ENCODE results near the gene SFXN4.
A peak's percentile ranks its signal among the peaks of the same experiment; 100 is the strongest.

Gene SFXN4, protein sequence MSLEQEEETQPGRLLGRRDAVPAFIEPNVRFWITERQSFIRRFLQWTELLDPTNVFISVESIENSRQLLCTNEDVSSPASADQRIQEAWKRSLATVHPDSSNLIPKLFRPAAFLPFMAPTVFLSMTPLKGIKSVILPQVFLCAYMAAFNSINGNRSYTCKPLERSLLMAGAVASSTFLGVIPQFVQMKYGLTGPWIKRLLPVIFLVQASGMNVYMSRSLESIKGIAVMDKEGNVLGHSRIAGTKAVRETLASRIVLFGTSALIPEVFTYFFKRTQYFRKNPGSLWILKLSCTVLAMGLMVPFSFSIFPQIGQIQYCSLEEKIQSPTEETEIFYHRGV

DNA sequence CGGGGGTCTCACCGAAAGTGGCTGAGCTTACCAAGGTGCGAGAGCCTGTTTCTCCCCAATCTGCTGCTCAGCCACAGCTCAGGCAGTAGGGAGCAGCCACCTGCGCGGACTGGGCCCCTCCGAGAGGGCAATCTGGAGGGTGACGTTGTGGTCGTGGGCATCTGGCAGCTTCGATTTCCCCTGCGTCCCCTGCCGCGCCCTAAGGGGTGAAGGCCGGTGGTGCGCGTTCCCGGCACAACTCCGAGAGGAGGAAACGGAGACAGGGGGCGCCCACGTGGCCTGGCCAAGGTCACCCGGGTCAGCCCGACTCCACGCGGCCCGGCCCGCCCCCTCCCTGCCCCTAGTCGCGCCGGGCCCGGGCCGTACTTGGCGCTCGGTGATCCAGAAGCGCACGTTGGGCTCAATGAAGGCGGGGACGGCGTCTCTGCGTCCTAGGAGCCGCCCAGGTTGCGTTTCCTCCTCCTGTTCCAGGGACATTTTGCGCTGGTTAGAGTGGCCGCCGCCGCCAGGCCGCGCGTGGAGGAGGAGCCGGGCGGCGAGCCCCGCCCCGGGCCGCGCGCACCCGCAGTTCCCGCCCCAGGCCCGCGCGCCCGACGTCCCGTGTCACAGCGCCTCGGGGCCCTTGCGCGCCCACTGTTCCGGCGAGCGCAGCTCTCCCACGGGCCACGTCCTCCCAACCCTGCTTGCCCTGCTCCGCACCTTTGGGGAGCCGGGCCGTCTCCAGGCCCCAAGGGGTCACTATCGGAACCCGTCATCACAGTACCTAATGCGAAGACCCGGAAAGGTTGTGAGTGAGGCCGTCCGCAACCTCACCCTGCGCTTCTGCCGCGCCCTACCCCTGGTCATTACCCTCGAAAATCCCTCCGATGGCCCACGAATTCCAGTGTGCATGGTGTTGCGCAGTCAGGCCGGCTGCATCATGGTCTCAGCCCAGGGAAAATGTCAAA is at the start of gene SFXN4:
TSS of gene SFXN4 (minus strand) at position 544 of the 947 bp plus-strand sequence. CDS start at position 477, 67 bp downstream.
- DNase-seq, result peak; percentile 82

- DNase-seq, result no peak
These were observed 46.3 kb upstream of the SFXN4 start for GRCh38 chr10:119211625-119212441.

GRCh38 chr10:119211176-119211575 is 45.7 kb upstream of the SFXN4 start:
- DNase-seq, result no peak

DNA sequence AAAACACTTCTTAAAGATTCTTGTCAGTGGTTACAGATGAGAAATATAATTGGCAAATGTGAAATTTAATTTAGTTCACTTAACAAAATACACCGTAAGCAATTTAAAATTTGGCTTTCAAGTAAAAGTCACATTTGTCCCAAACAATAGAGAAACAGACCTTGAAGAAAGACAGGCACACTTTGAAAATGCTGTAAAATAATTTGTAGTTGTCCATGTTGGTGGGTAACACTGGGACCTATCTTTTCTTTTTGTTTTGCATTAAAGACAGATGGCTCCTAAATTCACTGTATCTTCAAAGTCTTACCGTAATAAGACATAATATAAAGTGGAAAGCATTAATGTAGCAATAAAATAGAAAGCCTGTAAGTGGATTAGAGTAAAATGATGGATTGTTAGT is 45.1 kb upstream of the SFXN4 start:
- DNase-seq, result no peak

- DNase-seq, result no peak
These were observed 44.3 kb upstream of the SFXN4 start for GRCh38 chr10:119209736-119210355.

- DNase-seq, result peak; percentile 38
These were observed 43.7 kb upstream of the SFXN4 start for GRCh38 chr10:119209035-119209735.

DNA sequence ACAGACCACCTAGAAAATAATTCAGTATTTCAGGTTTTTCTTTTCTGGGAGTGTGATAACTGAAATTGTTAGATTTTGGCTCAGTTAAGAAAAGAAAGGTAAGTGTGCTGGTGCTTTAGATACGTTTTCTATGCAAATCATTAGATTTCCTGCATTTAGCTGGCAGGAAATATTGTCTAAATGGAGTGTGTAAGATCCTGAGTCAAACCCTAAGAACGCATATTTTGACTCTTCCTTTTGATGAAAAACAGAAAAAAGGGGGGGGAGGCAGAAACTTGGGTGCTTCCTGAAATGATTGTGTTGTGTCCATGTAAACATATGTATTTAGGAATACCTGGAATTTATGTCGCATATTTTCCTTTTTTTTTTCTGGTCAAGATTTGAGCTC is 43.0 kb upstream of the SFXN4 start:
- DNase-seq, result no peak

DNA sequence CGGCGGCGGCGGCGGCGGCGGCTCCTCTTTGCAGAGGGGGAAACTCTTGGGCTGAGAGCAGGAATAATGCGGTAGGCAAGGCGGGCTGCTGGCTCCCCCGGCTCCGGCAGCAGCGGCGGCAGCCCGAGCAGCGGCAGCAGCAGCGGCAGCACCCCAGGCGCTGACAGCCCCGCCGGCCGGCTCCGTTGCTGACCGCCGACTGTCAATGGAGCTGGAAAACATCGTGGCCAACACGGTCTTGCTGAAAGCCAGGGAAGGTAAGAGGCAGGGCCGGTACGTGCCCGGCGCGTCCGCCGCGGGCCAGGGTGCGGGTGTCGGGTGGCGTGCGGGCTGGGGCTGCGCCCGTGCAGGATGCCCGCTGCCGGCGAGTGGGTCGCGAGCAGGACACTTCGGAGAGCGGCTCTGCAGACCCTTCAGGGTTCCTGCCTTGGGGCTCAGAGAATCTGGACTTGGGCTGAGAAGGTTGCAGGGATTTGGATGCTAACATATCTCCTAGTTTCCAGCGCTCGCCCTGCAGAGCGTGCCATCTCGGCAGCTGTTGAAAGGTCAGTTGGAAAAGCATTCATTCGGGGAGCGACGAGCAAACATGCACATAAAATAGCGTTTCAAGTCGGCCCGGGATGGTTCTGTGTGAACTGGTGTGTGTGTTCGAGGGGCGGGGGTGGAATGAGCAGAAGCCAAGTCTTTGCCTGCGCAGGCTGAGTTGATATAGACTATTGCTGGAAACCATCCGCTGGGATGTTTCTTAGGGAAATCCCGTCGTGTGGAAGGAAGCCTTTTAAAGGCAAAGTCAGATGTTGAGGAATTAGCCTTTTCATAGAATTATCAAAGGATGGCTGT is 42.4 kb upstream of the SFXN4 start:
- peak; percentile 16 for DNase-seq

DNA sequence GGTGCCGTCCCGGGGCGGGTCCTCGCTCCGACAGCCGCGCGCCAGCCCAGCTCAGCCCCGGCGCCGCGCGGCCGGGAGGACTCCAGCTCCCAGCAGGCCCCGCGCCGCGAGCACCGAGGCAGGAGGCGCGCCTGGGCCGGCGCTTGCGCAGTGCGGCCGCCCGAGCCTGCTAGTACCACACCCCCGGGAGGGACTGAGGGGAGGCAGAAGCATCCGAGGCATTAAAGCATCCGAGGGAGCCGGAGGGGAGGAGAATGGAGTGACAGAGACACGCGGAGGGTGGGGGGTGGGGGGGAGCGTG is 41.8 kb upstream of the SFXN4 start, which contains the start of gene GRK5:
TSS of gene GRK5 (plus strand) at position 206 of the 301 bp plus-strand sequence. CDS start 347 bp downstream, outside the sequence.
- peak; percentile 92 for DNase-seq

DNA sequence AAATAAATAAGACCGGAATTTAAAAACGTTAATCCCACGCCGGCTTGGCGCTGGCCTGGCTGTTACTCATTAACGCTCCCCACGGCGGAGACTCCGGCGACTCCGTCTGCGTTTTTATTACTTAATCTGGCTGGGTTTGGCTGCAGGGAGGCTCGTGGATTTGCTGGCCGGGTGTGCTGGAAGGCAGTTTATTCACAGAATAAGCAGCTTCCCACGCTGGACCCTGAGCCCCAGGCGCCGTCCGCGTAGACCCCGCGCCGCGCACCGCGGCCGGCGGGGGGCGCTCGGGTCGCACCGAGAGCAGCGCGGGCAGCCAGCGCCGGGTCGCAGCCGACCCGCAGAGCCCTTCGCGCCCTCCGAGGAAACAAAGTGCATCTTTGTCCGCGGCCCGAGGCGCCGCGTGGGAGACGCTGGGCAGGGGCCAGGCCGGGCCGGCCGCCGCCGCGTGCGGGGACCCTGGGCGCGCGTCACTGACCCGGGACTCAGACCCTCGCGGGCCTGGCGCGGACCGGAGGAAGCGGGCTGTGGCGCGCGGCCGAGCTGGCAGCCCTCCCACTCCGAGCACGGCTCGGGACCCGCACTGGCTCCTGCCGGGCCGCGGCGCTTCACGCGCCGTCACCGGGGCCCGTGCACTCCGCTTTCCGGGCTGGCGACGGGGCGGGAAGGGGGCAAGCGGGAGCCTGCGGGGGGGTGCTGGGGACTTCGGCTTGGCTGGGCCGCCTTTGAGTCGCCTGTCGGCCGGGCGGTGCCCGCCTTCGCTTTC is 41.3 kb upstream of the SFXN4 start:
- DNase-seq, result peak; percentile 74

- DNase-seq, result peak; percentile 58
These were observed 40.5 kb upstream of the SFXN4 start for GRCh38 chr10:119205894-119206602.

DNA sequence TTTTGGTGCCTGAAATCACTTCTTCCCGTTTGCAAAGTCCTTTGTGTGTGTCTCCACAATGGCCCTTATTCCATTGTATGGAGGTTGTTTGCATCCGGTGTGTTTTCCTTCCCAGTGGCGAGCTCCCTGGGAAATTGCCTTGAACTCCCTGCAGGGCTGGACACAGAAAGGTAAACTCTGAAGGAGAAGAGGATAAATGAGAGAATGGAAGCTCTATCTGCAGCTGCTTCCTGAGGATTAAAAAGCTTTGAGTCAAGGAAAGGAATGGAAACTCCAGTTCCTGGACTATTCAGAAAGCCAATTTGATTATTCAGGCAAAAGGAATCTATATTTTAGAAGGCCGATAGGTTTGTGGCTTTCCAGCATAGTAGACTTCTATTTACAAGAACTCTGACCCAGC is 37.5 kb upstream of the SFXN4 start:
- no peak for DNase-seq

DNA sequence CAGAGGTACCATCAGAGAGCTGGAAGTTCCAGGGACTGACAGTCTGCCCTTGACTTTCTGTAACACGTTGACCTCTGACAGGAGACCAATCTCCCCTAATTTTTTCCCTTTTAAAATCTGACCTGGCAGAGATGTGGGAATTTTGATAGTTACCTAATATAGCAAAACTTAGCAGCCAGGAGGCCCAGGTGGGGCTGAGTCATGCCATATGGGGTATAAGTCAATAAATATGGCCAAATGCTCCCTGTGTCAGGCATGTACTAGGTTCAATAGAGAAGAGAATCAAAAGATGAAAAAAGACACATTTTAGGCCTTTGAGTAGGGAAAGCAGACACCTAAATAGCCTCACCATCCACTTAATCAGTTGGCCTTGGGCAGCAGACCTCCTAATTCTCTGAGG is 35.7 kb upstream of the SFXN4 start:
- DNase-seq, result no peak

- peak; percentile 53 for DNase-seq
These were observed 33.9 kb upstream of the SFXN4 start for GRCh38 chr10:119199231-119199992.

GRCh38 chr10:119198438-119198837 is 32.9 kb upstream of the SFXN4 start:
- peak; percentile 41 for DNase-seq

DNA sequence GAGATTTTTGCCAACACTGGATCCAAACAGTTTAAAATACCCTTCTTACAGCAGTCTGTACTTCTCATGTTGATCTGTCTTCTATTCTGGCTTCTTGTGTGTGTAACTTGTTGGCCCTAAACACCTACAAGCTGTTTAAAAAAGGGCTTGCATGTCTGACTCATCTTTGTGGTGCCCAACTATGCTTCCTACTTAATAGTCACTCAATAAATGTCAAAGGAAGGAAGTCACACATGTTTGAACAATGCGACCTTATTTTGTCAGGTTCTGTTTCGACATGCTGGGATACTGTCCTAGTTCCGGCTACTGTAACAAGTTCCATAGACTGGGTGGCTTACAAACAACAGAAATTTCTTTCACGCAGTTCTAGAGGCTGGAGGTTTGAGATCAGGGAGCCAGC is 32.4 kb upstream of the SFXN4 start:
- DNase-seq, result no peak

DNA sequence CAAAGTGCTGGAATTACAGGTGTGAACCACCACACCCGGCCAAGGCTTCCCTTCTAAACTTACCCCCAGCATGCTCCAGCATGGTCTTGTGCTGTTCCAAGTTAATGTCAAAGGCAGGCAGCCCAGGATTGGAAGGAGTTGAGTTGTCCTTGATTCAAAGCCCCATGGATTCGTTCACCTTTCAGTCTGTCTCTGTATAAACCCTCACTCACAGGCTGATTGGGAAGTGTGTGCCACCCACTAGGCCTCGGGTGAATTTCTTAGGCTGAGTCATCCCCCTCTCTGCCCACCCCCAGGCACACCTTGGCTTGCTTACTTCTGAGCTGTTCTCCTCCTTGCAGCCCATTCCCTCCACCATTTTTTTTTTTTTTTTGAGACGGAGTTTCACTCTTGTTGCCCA is 26.4 kb upstream of the SFXN4 start:
- DNase-seq, result no peak

- no peak for DNase-seq
These were observed 25.7 kb upstream of the SFXN4 start for GRCh38 chr10:119190954-119191785.
